HEK293 (cell line): Measurements from ENCODE around the gene JPH3.

Experiments used
- CTCF ChIA-PET: fragments of 350-600 bp; formaldehyde crosslinking; extraction: SDS; loops from one replicate; lab custom pipeline; 2021; ENCODE audit warnings: antibody characterized with exemption; lab: Yijun Ruan, JAX
- POLR2A ChIA-PET: fragments of 300-600 bp; formaldehyde crosslinking; extraction: SDS; loops from one replicate; lab custom pipeline; 2020; ENCODE audit warnings: antibody characterized with exemption, inconsistent platforms; lab: Yijun Ruan, JAX
- H3K27ac ChIP-seq: fragments of 200-500 bp; sonication (Bioruptor generic); 2 replicates; pipeline ENCODE4 v1.5.1; 2014; ENCODE audit warnings: low read depth, low read length, control low read depth, inconsistent platforms; ENCODE audit errors: extremely low read depth
- H3K36me3 ChIP-seq, 2 experiments: fragments of 200-500 bp in 1 of 2; sonication (Bioruptor generic) in 1 of 2; 1 replicate in 1 of 2; 2 replicates in 1 of 2; pipeline ENCODE4 v1.5.1; 2014 to 2017; ENCODE audit warnings: inconsistent platforms in 2 of 2, low read length in 2 of 2; ENCODE audit not compliant: control insufficient read depth in 2 of 2, insufficient read depth in 1 of 2
- H3K4me1 ChIP-seq: fragments of 200-500 bp; sonication (Bioruptor generic); 2 replicates; pipeline ENCODE4 v1.5.1; 2014; ENCODE audit warnings: mild to moderate bottlenecking, low read length, inconsistent platforms; ENCODE audit not compliant: control insufficient read depth, insufficient read depth
- H3K4me3 ChIP-seq: 2 replicates; pipeline ENCODE4 v1.5.1; 2011; ENCODE audit warnings: low read depth, mild to moderate bottlenecking, control low read depth, low read length, moderate library complexity
- H3K9me3 ChIP-seq: fragments of 200-500 bp; sonication (Bioruptor generic); 2 replicates; pipeline ENCODE4 v1.5.1; 2014; ENCODE audit warnings: low read depth, low read length, inconsistent platforms; ENCODE audit not compliant: control insufficient read depth, insufficient read depth
- CTCF ChIP-seq: fragments of 450-650 bp; formaldehyde crosslinking; IDR thresholded peaks from 2 replicates; pipeline ENCODE4 v1.5.1; 2016; ENCODE audit warnings: missing biosample characterization, missing genetic modification characterization
- EGR2 ChIP-seq: fragments of 450-650 bp; formaldehyde crosslinking; IDR thresholded peaks from 2 replicates; pipeline ENCODE4 v1.5.1; 2016; ENCODE audit warnings: low read depth, missing biosample characterization, missing genetic modification characterization
- KLF17 ChIP-seq: fragments of 450-650 bp; formaldehyde crosslinking; IDR thresholded peaks from 2 replicates; pipeline ENCODE4 v1.5.1; 2016; ENCODE audit warnings: missing biosample characterization, missing genetic modification characterization
- PRDM4 ChIP-seq: fragments of 450-650 bp; formaldehyde crosslinking; IDR thresholded peaks from 2 replicates; pipeline ENCODE4 v1.5.1; 2017; ENCODE audit warnings: missing biosample characterization, missing genetic modification characterization
- ZNF157 ChIP-seq: fragments of 450-650 bp; formaldehyde crosslinking; IDR thresholded peaks from 2 replicates; pipeline ENCODE4 v1.5.1; 2016; ENCODE audit warnings: missing biosample characterization, missing genetic modification characterization
- ZNF211 ChIP-seq: fragments of 450-650 bp; formaldehyde crosslinking; IDR thresholded peaks from 2 replicates; pipeline ENCODE4 v1.5.1; 2016; ENCODE audit warnings: low read depth, missing biosample characterization, missing genetic modification characterization
- ZNF221 ChIP-seq: fragments of 450-650 bp; formaldehyde crosslinking; IDR thresholded peaks from 2 replicates; pipeline ENCODE4 v1.5.1; 2017; ENCODE audit warnings: missing biosample characterization, missing genetic modification characterization, borderline replicate concordance
- ZNF350 ChIP-seq: fragments of 450-650 bp; formaldehyde crosslinking; IDR thresholded peaks from 2 replicates; pipeline ENCODE4 v1.5.0; 2017; ENCODE audit warnings: missing biosample characterization, mild to moderate bottlenecking, missing genetic modification characterization
- ZNF37A ChIP-seq: fragments of 450-650 bp; IDR thresholded peaks from 2 replicates; pipeline ENCODE4 v1.5.1; 2018; ENCODE audit warnings: missing biosample characterization, missing genetic modification characterization
- ZNF404 ChIP-seq: fragments of 450-650 bp; formaldehyde crosslinking; IDR thresholded peaks from 2 replicates; pipeline ENCODE4 v1.5.1; 2017; ENCODE audit warnings: missing biosample characterization, missing genetic modification characterization
- ZNF416 ChIP-seq: fragments of 450-650 bp; formaldehyde crosslinking; IDR thresholded peaks from 2 replicates; pipeline ENCODE4 v1.5.1; 2016; ENCODE audit warnings: missing biosample characterization, missing genetic modification characterization
- ZNF449 ChIP-seq: fragments of 450-650 bp; formaldehyde crosslinking; IDR thresholded peaks from 2 replicates; pipeline ENCODE4 v1.5.1; 2017; ENCODE audit warnings: missing biosample characterization, mild to moderate bottlenecking, missing genetic modification characterization, moderate library complexity
- ZNF529 ChIP-seq: fragments of 450-650 bp; formaldehyde crosslinking; IDR thresholded peaks from 2 replicates; pipeline ENCODE4 v1.5.1; 2017; ENCODE audit warnings: missing genetic modification characterization, missing biosample characterization; ENCODE audit not compliant: insufficient replicate concordance
- ZNF701 ChIP-seq: fragments of 450-650 bp; formaldehyde crosslinking; IDR thresholded peaks from 2 replicates; pipeline ENCODE4 v1.5.1; 2016; ENCODE audit warnings: missing biosample characterization, missing genetic modification characterization
- ZNF776 ChIP-seq: fragments of 450-650 bp; formaldehyde crosslinking; IDR thresholded peaks from 2 replicates; pipeline ENCODE4 v1.5.0; 2017; ENCODE audit warnings: missing biosample characterization, missing genetic modification characterization, borderline replicate concordance
- TF ChIP-seq, protein P1 (sequence below): fragments of 450-650 bp; formaldehyde crosslinking; IDR thresholded peaks from 2 replicates; pipeline ENCODE4 v1.5.1; 2016; ENCODE audit warnings: missing biosample characterization, missing genetic modification characterization
- TF ChIP-seq, protein P2 (sequence below): fragments of 450-650 bp; formaldehyde crosslinking; IDR thresholded peaks from 2 replicates; pipeline ENCODE4 v1.5.1; 2016; ENCODE audit warnings: missing biosample characterization, missing genetic modification characterization

The JPH3 gene

DNA sequence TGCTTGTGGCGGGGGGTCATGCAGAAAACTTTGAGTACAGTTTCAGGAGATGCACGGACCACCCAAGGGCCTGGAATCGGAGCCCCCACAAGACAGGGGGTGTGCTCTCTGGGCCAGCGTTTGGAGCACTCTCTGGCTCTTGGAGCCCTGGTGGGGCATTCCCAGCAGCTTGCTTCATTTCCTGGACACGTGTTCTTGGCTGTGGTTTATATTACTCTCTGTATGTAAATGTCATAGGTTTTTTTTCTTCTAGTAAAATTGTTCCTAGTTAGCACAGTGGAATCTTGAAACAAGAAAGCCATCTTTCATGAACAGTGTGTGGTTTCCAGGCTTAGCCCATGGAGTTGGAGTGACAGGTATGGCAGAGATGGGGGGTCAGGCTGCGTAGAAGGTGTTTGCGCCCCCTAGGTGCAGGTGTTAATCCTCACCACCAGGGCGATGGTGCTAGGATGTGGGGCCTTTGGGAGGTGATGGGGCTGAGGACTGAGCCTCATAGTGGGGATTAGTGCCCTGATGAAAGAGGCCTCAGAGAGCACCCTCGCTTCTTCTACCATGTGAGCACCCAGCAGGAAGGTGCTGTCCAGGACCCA is 79.8 kb downstream of the JPH3 start:
- no peak overlapping the region for H3K27ac ChIP-seq
- POLR2A ChIA-PET: no interaction called here
- no peaks in the 10 kb centered on the region for H3K4me1 ChIP-seq
- TF ChIP-seq PRDM4 (tag by site-specific recombination): no peak
- TF ChIP-seq CTCF (tag by site-specific recombination): peak; percentile 53
- no peak for TF ChIP-seq ZNF404
- no peaks in the 10 kb centered on the region for H3K36me3 ChIP-seq
- CTCF ChIA-PET: interaction anchor here (0.7 to 0.9 kb wide), 3 partner anchors 17 to 455 kb away, joined by 3 read pairs; no protein-coding TSS in a partner anchor
- no peak overlapping the region for H3K4me3 ChIP-seq
- no peaks in the 10 kb centered on the region for H3K9me3 ChIP-seq

DNA sequence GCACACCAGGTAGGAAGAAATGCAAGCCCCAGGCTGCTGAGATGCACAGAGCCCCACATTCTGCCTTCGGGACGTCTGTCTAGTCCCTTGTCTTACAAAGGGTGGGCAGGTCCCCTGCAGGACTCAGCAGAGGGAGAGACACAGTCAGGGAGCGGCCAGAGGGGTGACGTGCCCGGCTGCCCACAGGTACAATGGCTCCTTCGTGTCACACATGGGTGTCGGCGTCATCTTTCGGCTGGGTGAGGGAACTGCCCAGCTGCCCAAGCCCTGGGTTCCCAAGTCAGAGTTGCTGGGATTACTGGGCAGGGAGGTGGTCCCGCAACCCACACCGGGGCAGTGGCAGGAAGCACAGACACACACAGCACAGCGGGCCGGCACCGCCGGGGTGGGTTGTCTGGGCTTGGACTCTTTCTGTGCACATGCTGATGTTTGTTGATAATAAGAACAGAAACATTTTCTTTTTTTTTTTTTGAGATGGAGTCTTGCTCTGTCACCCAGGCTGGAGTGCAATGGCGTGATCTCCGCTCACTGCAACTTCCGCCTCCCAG is 80.6 kb downstream of the JPH3 start:
- no peak overlapping the region for H3K4me3 ChIP-seq
- CTCF ChIA-PET: no interaction called here
- H3K36me3 ChIP-seq: no peaks in the 10 kb centered on the region
- H3K4me1 ChIP-seq: no peaks in the 10 kb centered on the region
- POLR2A ChIA-PET: no interaction called here
- no peaks in the 10 kb centered on the region for H3K9me3 ChIP-seq
- H3K27ac ChIP-seq: no peak overlapping the region
- TF ChIP-seq ZNF529 (tag by site-specific recombination): no peak
- TF ChIP-seq ZNF701 (tag by site-specific recombination): no peak
- no peak for TF ChIP-seq ZNF37A (tag by site-specific recombination)
- TF ChIP-seq ZNF776 (tag by site-specific recombination): no peak
- TF ChIP-seq, all 188 proteins: peak for 0

GRCh38 chr16:87684106-87684677 is 81.9 kb downstream of the JPH3 start:
- no peak overlapping the region for H3K27ac ChIP-seq
- no peaks in the 10 kb centered on the region for H3K4me1 ChIP-seq
- H3K9me3 ChIP-seq: no peaks in the 10 kb centered on the region
- H3K4me3 ChIP-seq: no peak overlapping the region
- TF ChIP-seq KLF17 (tag by site-specific recombination) (no peak), ZNF416 (tag by site-specific recombination) (no peak), ZNF350 (tag by site-specific recombination) (no peak), ZNF211 (tag by site-specific recombination) (no peak), ZNF157 (tag by site-specific recombination) (no peak), ZNF449 (tag by site-specific recombination) (no peak), EGR2 (tag by site-specific recombination) (no peak), ZNF221 (tag by site-specific recombination) (no peak)
- TF ChIP-seq, protein P1, sequence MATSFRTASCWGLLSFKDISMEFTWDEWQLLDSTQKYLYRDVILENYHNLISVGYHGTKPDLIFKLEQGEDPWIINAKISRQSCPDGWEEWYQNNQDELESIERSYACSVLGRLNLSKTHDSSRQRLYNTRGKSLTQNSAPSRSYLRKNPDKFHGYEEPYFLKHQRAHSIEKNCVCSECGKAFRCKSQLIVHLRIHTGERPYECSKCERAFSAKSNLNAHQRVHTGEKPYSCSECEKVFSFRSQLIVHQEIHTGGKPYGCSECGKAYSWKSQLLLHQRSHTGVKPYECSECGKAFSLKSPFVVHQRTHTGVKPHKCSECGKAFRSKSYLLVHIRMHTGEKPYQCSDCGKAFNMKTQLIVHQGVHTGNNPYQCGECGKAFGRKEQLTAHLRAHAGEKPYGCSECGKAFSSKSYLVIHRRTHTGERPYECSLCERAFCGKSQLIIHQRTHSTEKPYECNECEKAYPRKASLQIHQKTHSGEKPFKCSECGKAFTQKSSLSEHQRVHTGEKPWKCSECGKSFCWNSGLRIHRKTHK (tag by site-specific recombination): no peak
- TF ChIP-seq, protein P2, sequence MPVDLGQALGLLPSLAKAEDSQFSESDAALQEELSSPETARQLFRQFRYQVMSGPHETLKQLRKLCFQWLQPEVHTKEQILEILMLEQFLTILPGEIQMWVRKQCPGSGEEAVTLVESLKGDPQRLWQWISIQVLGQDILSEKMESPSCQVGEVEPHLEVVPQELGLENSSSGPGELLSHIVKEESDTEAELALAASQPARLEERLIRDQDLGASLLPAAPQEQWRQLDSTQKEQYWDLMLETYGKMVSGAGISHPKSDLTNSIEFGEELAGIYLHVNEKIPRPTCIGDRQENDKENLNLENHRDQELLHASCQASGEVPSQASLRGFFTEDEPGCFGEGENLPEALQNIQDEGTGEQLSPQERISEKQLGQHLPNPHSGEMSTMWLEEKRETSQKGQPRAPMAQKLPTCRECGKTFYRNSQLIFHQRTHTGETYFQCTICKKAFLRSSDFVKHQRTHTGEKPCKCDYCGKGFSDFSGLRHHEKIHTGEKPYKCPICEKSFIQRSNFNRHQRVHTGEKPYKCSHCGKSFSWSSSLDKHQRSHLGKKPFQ: no peak
- TF ChIP-seq, all 188 proteins: peak for 0
- CTCF ChIA-PET: interaction anchor here (0.5 kb wide), 1 partner anchor 337 kb away, joined by 4 read pairs; no protein-coding TSS in a partner anchor
- no peaks in the 10 kb centered on the region for H3K36me3 ChIP-seq
- POLR2A ChIA-PET: interaction anchor here (0.7 kb wide), 1 partner anchor 1848 kb away, joined by 3 read pairs; no protein-coding TSS in a partner anchor
